ENCODE results near the gene BRD3OS.

BRD3OS gene

GRCh38 chr9:134059188-134059641, 33.9 kb downstream of the BRD3OS start:
- Histone ChIP-seq H3K36me3 (ENCODE audit: control insufficient read depth, insufficient read depth, low read length) (no peaks in the 10 kb centered on the region), H3K4me3 (ENCODE audit: insufficient read depth, low read depth, low read length) (no peak overlapping the region), H3K27me3 (ENCODE audit: control insufficient read depth, insufficient read depth, low read length, poor library complexity, severe bottlenecking) (no peaks in the 10 kb centered on the region), H3K9me3 (ENCODE audit: control insufficient read depth, low read length) (no peaks in the 10 kb centered on the region), H3K27ac (ENCODE audit: insufficient read depth, low read depth, low read length, poor library complexity, severe bottlenecking) (no peak overlapping the region), H3K4me1 (ENCODE audit: control insufficient read depth, insufficient read depth, low read length) (peaks cover 52% of the 10 kb centered on the region)
- WGBS, 2 experiments = 91 to 93% methylated on average over 16 of the region's 16 CpGs

DNA sequence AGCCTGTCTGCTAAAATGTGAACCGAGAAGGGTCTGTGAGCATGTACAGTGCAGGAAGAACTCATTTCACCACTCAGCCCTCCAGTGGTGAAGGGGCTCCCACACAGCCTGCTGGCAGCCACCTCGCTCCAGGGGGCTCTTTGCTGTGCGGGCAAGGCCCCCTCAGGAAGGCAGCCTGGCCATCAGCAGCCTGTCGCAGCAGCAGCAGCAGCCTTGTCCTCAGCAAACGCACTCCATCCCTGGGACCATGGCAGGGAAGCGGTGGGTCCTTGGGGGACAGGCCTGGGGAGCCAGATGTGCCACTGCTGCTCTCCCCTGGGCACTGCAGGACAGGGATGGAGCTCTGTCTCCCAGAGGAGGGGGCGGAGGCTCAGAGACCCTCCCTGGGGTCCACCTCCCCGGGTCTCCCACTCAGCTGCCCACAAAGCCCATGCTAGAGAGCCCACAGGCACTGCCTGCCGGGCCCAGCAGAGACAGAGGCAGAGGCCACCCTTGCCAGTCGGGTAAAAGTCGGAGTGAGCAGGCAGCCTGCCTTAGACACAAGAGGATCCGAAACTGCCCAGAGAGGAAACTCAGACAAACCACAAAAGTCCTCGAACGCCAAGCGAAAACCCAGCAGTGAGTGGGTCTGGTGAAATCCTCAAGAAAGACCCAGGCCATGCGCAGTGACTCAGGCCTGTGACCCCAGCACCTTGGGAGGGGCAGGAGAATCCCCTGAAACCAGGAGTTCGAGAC, 34.5 kb downstream of the BRD3OS start:
- no peak overlapping the region for H3K4me3 ChIP-seq (ENCODE audit: insufficient read depth, low read depth, low read length)
- H3K36me3 ChIP-seq (ENCODE audit: control insufficient read depth, insufficient read depth, low read length) = no peaks in the 10 kb centered on the region
- no peaks in the 10 kb centered on the region for H3K9me3 ChIP-seq (ENCODE audit: control insufficient read depth, low read length)
- no peaks in the 10 kb centered on the region for H3K27me3 ChIP-seq (ENCODE audit: control insufficient read depth, insufficient read depth, low read length, poor library complexity, severe bottlenecking)
- H3K27ac ChIP-seq (ENCODE audit: insufficient read depth, low read depth, low read length, poor library complexity, severe bottlenecking) = no peak overlapping the region
- WGBS, 2 experiments = 92 to 95% methylated on average over 17 of the region's 17 CpGs
- H3K4me1 ChIP-seq (ENCODE audit: control insufficient read depth, insufficient read depth, low read length) = peaks cover 52% of the 10 kb centered on the region

- Histone ChIP-seq H3K27ac (ENCODE audit: insufficient read depth, low read depth, low read length, poor library complexity, severe bottlenecking) (no peak overlapping the region), H3K4me3 (ENCODE audit: insufficient read depth, low read depth, low read length) (no peak overlapping the region), H3K27me3 (ENCODE audit: control insufficient read depth, insufficient read depth, low read length, poor library complexity, severe bottlenecking) (no peaks in the 10 kb centered on the region), H3K4me1 (ENCODE audit: control insufficient read depth, insufficient read depth, low read length) (peaks cover 48% of the 10 kb centered on the region), H3K9me3 (ENCODE audit: control insufficient read depth, low read length) (no peaks in the 10 kb centered on the region), H3K36me3 (ENCODE audit: control insufficient read depth, insufficient read depth, low read length) (no peaks in the 10 kb centered on the region)
- 81 to 88% methylated on average over 3 to 4 of the region's 4 CpGs for WGBS, 2 experiments
Observed at GRCh38 chr9:134060546-134060945, 35.3 kb downstream of the BRD3OS start.

GRCh38 chr9:134061019-134061687, 35.9 kb downstream of the BRD3OS start:
- Histone ChIP-seq H3K27me3 (ENCODE audit: control insufficient read depth, insufficient read depth, low read length, poor library complexity, severe bottlenecking) (no peaks in the 10 kb centered on the region), H3K36me3 (ENCODE audit: control insufficient read depth, insufficient read depth, low read length) (no peaks in the 10 kb centered on the region), H3K4me1 (ENCODE audit: control insufficient read depth, insufficient read depth, low read length) (peaks cover 42% of the 10 kb centered on the region), H3K4me3 (ENCODE audit: insufficient read depth, low read depth, low read length) (no peak overlapping the region), H3K27ac (ENCODE audit: insufficient read depth, low read depth, low read length, poor library complexity, severe bottlenecking) (no peak overlapping the region), H3K9me3 (ENCODE audit: control insufficient read depth, low read length) (no peaks in the 10 kb centered on the region)
- 94 to 96% methylated on average over 4 of the region's 4 CpGs for WGBS, 2 experiments

- 92% methylated on average over 22 of the region's 22 CpGs for WGBS, 2 experiments
- Histone ChIP-seq H3K36me3 (ENCODE audit: control insufficient read depth, insufficient read depth, low read length) (no peaks in the 10 kb centered on the region), H3K27ac (ENCODE audit: insufficient read depth, low read depth, low read length, poor library complexity, severe bottlenecking) (no peak overlapping the region), H3K9me3 (ENCODE audit: control insufficient read depth, low read length) (no peaks in the 10 kb centered on the region), H3K27me3 (ENCODE audit: control insufficient read depth, insufficient read depth, low read length, poor library complexity, severe bottlenecking) (no peaks in the 10 kb centered on the region), H3K4me3 (ENCODE audit: insufficient read depth, low read depth, low read length) (no peak overlapping the region), H3K4me1 (ENCODE audit: control insufficient read depth, insufficient read depth, low read length) (peaks cover 39% of the 10 kb centered on the region)
Observed at GRCh38 chr9:134061688-134062371, 36.5 kb downstream of the BRD3OS start.

DNA sequence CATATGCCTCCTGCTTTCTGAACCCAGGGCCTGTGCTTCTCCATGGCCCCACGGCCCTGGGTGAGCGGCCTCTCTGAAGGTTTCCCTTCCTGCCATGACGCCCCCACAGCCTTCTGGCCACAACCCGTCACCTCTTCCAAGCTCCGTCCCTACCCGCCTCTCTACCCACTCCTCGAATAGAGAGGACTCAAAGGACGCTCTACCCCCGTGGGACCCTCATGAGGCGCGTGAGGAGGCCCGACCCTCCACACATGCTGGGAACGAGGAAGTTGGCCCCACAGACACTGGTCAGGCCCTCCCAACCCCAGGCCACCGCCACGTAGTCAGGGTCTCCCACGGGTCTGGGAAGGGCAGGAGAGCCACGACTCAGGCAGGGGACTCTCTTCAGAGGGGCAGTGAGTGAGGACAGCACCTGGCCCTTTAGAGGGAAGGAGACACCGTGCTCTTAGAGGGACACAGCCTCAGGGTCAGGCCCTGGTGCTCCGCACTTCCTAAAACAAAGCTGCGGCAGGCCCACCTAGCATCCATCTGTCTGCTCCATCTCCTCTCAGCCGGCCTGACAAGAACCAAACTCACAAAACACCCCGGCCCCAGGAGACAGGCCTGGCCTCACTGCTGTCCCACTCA, 37.3 kb downstream of the BRD3OS start:
- 85 to 87% methylated on average over 22 of the region's 22 CpGs for WGBS, 2 experiments
- Histone ChIP-seq H3K27me3 (ENCODE audit: control insufficient read depth, insufficient read depth, low read length, poor library complexity, severe bottlenecking) (no peaks in the 10 kb centered on the region), H3K36me3 (ENCODE audit: control insufficient read depth, insufficient read depth, low read length) (no peaks in the 10 kb centered on the region), H3K9me3 (ENCODE audit: control insufficient read depth, low read length) (no peaks in the 10 kb centered on the region), H3K27ac (ENCODE audit: insufficient read depth, low read depth, low read length, poor library complexity, severe bottlenecking) (no peak overlapping the region), H3K4me3 (ENCODE audit: insufficient read depth, low read depth, low read length) (no peak overlapping the region), H3K4me1 (ENCODE audit: control insufficient read depth, insufficient read depth, low read length) (peaks cover 38% of the 10 kb centered on the region)

DNA sequence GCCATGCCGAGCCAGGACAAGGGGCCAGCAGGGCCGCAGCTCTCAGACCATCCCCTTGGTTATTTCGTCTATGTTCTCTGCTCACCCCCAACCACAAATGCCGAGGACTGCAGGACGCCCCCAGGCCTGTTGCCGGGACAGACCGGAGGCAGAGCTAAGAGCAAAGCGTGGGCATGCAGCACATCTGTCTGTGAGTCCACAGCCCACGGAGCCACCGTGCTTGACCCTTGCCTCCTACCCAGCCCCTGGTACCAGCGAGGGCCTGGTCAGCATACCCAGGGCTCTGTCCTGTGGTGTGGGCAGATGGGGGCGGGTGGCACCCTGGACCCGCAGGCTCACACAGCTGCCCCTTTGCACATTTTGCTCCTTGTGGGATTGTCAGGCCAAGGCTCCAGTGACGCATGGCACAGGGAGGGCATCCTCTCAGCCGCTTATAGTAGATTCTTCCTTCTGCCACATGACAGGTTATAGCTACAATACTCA, 37.8 kb downstream of the BRD3OS start:
- Histone ChIP-seq H3K9me3 (ENCODE audit: control insufficient read depth, low read length) (no peaks in the 10 kb centered on the region), H3K36me3 (ENCODE audit: control insufficient read depth, insufficient read depth, low read length) (no peaks in the 10 kb centered on the region), H3K27ac (ENCODE audit: insufficient read depth, low read depth, low read length, poor library complexity, severe bottlenecking) (no peak overlapping the region), H3K4me3 (ENCODE audit: insufficient read depth, low read depth, low read length) (no peak overlapping the region), H3K27me3 (ENCODE audit: control insufficient read depth, insufficient read depth, low read length, poor library complexity, severe bottlenecking) (no peaks in the 10 kb centered on the region), H3K4me1 (ENCODE audit: control insufficient read depth, insufficient read depth, low read length) (peaks cover 33% of the 10 kb centered on the region)
- 93% methylated on average over 15 of the region's 15 CpGs for WGBS, 2 experiments

DNA sequence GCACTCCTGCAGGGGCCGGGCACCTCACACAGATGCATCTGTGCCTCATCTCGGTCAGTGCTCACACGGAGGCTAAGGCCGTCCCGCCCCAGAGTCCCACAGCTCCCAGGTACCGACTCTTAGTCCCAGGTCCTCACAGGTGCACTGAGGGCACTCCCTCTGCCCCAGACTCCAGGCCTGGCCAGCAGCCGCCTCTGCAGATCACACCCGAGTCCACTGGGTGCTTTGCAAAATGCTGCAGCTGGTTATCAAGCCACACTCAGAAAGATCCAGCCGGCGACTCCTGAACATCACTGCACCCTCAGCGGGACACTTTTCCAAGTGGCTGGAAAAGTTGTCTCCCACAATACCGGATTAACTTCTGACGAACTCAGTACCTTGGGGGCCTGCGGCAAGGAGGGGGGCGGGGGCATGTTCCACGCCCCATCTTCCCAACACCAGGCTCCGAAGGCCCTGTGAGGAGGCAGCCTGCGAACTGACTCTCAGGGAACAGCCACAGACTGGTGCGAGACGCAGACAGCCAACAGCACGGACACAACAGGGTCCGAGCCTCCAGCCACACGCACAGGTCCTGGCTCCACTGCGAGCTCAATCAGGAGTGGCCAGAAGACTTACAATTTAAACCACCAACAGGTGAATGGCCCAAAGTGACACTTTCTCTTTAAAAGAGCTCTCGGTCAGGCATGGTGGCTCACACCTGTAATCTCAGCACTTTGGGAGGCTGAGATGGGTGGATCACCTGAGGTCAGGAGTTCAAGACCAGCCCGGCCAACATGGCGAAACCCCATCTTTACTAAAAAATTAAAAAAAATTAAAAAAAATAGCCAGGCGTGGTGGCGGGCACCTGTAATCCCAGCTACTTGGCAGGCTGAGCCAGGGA, 38.5 kb downstream of the BRD3OS start:
- Histone ChIP-seq H3K36me3 (ENCODE audit: control insufficient read depth, insufficient read depth, low read length) (no peaks in the 10 kb centered on the region), H3K27ac (ENCODE audit: insufficient read depth, low read depth, low read length, poor library complexity, severe bottlenecking) (no peak overlapping the region), H3K4me3 (ENCODE audit: insufficient read depth, low read depth, low read length) (no peak overlapping the region), H3K27me3 (ENCODE audit: control insufficient read depth, insufficient read depth, low read length, poor library complexity, severe bottlenecking) (peaks cover 3% of the 10 kb centered on the region), H3K4me1 (ENCODE audit: control insufficient read depth, insufficient read depth, low read length) (peaks cover 26% of the 10 kb centered on the region), H3K9me3 (ENCODE audit: control insufficient read depth, low read length) (no peaks in the 10 kb centered on the region)
- WGBS, 2 experiments = 94 to 95% methylated on average over 29 of the region's 29 CpGs

- no peaks in the 10 kb centered on the region for H3K36me3 ChIP-seq (ENCODE audit: control insufficient read depth, insufficient read depth, low read length)
- 93 to 94% methylated on average over 7 of the region's 7 CpGs for WGBS, 2 experiments
- peaks cover 12% of the 10 kb centered on the region for H3K27me3 ChIP-seq (ENCODE audit: control insufficient read depth, insufficient read depth, low read length, poor library complexity, severe bottlenecking)
- no peaks in the 10 kb centered on the region for H3K9me3 ChIP-seq (ENCODE audit: control insufficient read depth, low read length)
- H3K4me1 ChIP-seq (ENCODE audit: control insufficient read depth, insufficient read depth, low read length) = peaks cover 17% of the 10 kb centered on the region
- no peak overlapping the region for H3K4me3 ChIP-seq (ENCODE audit: insufficient read depth, low read depth, low read length)
- no peak overlapping the region for H3K27ac ChIP-seq (ENCODE audit: insufficient read depth, low read depth, low read length, poor library complexity, severe bottlenecking)
Observed at GRCh38 chr9:134064711-134065110, 39.4 kb downstream of the BRD3OS start.
